GM23338 (cell line): ENCODE data around the gene COL6A3. TPM values are rescaled to one million over a fixed set of nuclear protein-coding genes. Genes with fewer than 3 reads are reported as not detected.

Source experiments
- ATAC-seq: fragments of 200-7000 bp; cut with Tn5 transposase; 3 replicates; pipeline ENCODE4 v1.9.1; 2020
- DNase-seq: peaks from one replicate; pipeline ENCODE4 v3.0.0-alpha.2; 2015; ENCODE audit warnings: low spot score
- H2AFZ ChIP-seq: fragments of 200-600 bp; sonication (generic); 2 replicates; pipeline ENCODE4 v1.8.0; 2016; ENCODE audit warnings: antibody characterized with exemption, mild to moderate bottlenecking, moderate library complexity
- H3F3A ChIP-seq: fragments of 200-600 bp; sonication (generic); replicated peaks from 2 replicates; pipeline ENCODE4 v1.8.0; 2017; ENCODE audit warnings: antibody characterized with exemption, mixed run types, low read depth
- H3K27ac ChIP-seq: fragments of 200-600 bp; sonication (generic); 2 replicates; pipeline ENCODE4 v1.6.1; 2016; ENCODE audit warnings: low read depth
- H3K27me3 ChIP-seq: fragments of 200-600 bp; sonication (generic); 2 replicates; pipeline ENCODE4 v1.8.0; 2016; ENCODE audit warnings: mild to moderate bottlenecking, mixed run types, moderate library complexity; ENCODE audit not compliant: insufficient read depth
- H3K36me3 ChIP-seq: fragments of 200-600 bp; sonication (generic); 2 replicates; pipeline ENCODE4 v1.8.0; 2016; ENCODE audit warnings: mild to moderate bottlenecking; ENCODE audit not compliant: insufficient read depth
- H3K4me1 ChIP-seq: fragments of 200-600 bp; sonication (generic); 2 replicates; pipeline ENCODE4 v1.8.0; 2016; ENCODE audit warnings: mild to moderate bottlenecking, moderate library complexity; ENCODE audit not compliant: insufficient read depth
- H3K4me2 ChIP-seq: fragments of 200-600 bp; sonication (generic); 2 replicates; pipeline ENCODE4 v1.7.1; 2017; ENCODE audit warnings: mixed run types
- H3K4me3 ChIP-seq: fragments of 200-600 bp; sonication (generic); 2 replicates; pipeline ENCODE4 v1.6.1; 2016; ENCODE audit warnings: mixed run types
- H3K79me2 ChIP-seq: fragments of 200-600 bp; sonication (generic); replicated peaks from 2 replicates; pipeline ENCODE4 v1.8.0; 2017; ENCODE audit warnings: mild to moderate bottlenecking; ENCODE audit not compliant: insufficient read depth
- H3K9me2 ChIP-seq: fragments of 200-600 bp; sonication (generic); 2 replicates; pipeline ENCODE4 v1.8.0; 2017; ENCODE audit not compliant: insufficient read depth
- H4K20me1 ChIP-seq: fragments of 200-600 bp; sonication (generic); replicated peaks from 2 replicates; pipeline ENCODE4 v1.8.0; 2017; ENCODE audit warnings: mild to moderate bottlenecking; ENCODE audit not compliant: insufficient read depth
- H3K27ac Mint-ChIP-seq: 2 replicates; pipeline ENCODE4 v1.8.0; 2020; ENCODE audit warnings: inconsistent platforms, mild to moderate bottlenecking, moderate library complexity, mixed read lengths
- H3K27me3 Mint-ChIP-seq: 3 replicates; pipeline ENCODE4 v1.8.0; 2022; ENCODE audit warnings: low read depth, mild to moderate bottlenecking, moderate library complexity, mixed read lengths, inconsistent platforms; ENCODE audit not compliant: insufficient read depth, poor library complexity
- H3K36me3 Mint-ChIP-seq: 3 replicates; pipeline ENCODE4 v1.8.0; 2021; ENCODE audit warnings: low read depth, mild to moderate bottlenecking, inconsistent platforms, moderate library complexity, mixed read lengths
- H3K4me1 Mint-ChIP-seq: 3 replicates; pipeline ENCODE4 v1.8.0; 2020; ENCODE audit warnings: mild to moderate bottlenecking, inconsistent platforms, mixed read lengths
- H3K4me3 Mint-ChIP-seq: 3 replicates; pipeline ENCODE4 v1.8.0; 2021; ENCODE audit warnings: moderate library complexity, mild to moderate bottlenecking, inconsistent platforms, mixed read lengths
- H3K9me3 Mint-ChIP-seq: 3 replicates; pipeline ENCODE4 v1.8.0; 2020; ENCODE audit warnings: moderate library complexity, mild to moderate bottlenecking, inconsistent platforms, mixed read lengths
- CREB1 ChIP-seq: fragments of 250-450 bp; sonication (Bioruptor Pico); IDR thresholded peaks from 2 replicates; pipeline ENCODE4 v1.5.0; 2020; ENCODE audit warnings: low read depth, mild to moderate bottlenecking, moderate library complexity
- CTCF ChIP-seq, 2 experiments: fragments of 200-600 bp in 1 of 2; sonication (generic) in 1 of 2; conservative IDR thresholded peaks; 2 replicates each; pipeline versions ENCODE4 v1.5.1 to v1.6.1; 2016 to 2017; ENCODE audit warnings: antibody characterized with exemption in 2 of 2, low read depth in 2 of 2, mild to moderate bottlenecking in 2 of 2, moderate library complexity in 1 of 2
- EZH2 ChIP-seq: fragments of 200-600 bp; sonication (generic); IDR thresholded peaks from one replicate; pipeline ENCODE4 v1.8.0; 2017; ENCODE audit warnings: antibody characterized with exemption, mild to moderate bottlenecking, low read depth; ENCODE audit not compliant: unreplicated experiment
- EZH2phosphoT487 ChIP-seq: fragments of 200-600 bp; sonication (generic); IDR thresholded peaks from one replicate; pipeline ENCODE4 v1.8.1; 2018; ENCODE audit warnings: antibody characterized with exemption; ENCODE audit not compliant: unreplicated experiment
- JUNB ChIP-seq: IDR thresholded peaks from one replicate; pipeline ENCODE4 v1.6.1; 2016; ENCODE audit warnings: antibody characterized with exemption; ENCODE audit not compliant: unreplicated experiment
- POLR2AphosphoS5 ChIP-seq: IDR thresholded peaks from 2 replicates; pipeline ENCODE4 v1.6.1; 2016; ENCODE audit warnings: antibody characterized with exemption, low read depth
- REST ChIP-seq: IDR thresholded peaks from one replicate; pipeline ENCODE4 v1.6.1; 2018; ENCODE audit warnings: antibody characterized with exemption; ENCODE audit not compliant: unreplicated experiment
- STAT1 ChIP-seq: IDR thresholded peaks from one replicate; pipeline ENCODE4 v1.6.1; 2016; ENCODE audit warnings: antibody characterized with exemption; ENCODE audit not compliant: unreplicated experiment
- ZNF114 ChIP-seq: fragments of 250-450 bp; sonication (Bioruptor Pico); IDR thresholded peaks from 2 replicates; pipeline ENCODE4 v1.5.0; 2020; ENCODE audit warnings: mild to moderate bottlenecking, moderate library complexity
- ZNF331 ChIP-seq: fragments of 250-450 bp; sonication (Bioruptor Pico); IDR thresholded peaks from 2 replicates; pipeline ENCODE4 v1.5.0; 2020; ENCODE audit warnings: low read depth, mild to moderate bottlenecking, moderate library complexity
- polyA plus RNA-seq: library from polyadenylated mRNA; unstranded; fragments of >200 nt; fragmentation: Nextera tagmentation; extraction: Ambion mirVana; gene quantifications from 2 replicates; pipeline ENCODE4 v1.2.1, GENCODE V29; 2016
- total RNA-seq: library from RNA; depleted of rRNA; stranded (reverse); fragments of >200 nt; shearing (Covaris generic); gene quantifications from 2 replicates; pipeline ENCODE4 v1.2.3, GENCODE V29; 2014
- TF ChIP-seq, protein P1 (sequence below): IDR thresholded peaks from 2 replicates; pipeline ENCODE4 v1.6.1; 2016; ENCODE audit warnings: antibody characterized with exemption

Gene COL6A3
- total and polyA plus RNA-seq, 2 experiments from 2014 or later = 1.2 to 7.3 TPM

DNA sequence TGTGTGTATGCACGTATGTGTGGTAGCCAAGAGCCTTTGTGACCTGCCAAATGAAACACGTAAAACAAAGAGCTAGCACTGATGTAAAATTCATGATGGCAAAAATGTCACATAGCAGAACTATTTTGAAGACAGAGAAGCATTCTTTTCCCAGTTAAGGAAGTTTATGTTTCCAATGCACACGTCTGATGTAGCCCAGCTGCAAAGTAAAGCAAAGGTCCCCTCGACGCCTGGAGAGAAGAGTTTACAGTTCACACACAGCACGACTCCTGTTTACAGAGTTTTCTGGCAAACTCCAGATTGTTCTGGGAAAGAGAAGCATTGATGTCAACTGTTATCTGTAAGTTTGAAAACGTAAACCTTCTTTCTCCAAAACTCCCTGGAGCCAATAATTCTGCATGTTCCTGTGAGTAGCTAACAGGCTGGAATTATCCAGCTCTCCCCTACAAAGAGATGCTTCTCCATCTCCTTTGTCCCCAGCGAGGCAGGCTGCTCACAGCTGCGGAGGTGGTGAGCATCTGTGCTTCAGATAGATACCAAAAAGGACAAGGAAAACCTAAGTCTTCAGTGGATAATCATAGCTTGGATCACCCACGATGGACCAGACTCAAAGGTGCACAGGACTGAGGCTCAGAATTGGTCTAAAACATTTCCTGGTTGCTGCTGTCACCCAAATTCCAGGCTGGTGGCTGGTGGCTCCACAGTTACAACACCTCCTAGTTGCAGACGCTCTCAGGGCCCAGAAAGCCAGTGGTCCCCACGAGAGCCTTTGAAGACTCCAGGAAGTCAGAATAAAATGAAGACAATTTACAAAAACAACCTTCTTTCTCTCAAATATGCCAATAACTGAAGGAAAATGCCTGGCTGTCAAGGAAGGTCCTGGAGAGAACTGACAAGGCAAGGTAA lies 87.4 kb downstream of the COL6A3 start:
- Histone ChIP-seq H4K20me1 (no peaks in the 10 kb centered on the region), H3K9me2 (0 out of 2 replicates have a peak, but pooled peaks cover 3% of the 10 kb centered on the region), H3K4me2 (no peak overlapping the region), H3F3A (no peaks in the 10 kb centered on the region), H2AFZ (no peak overlapping the region), H3K36me3 (no peaks in the 10 kb centered on the region), H3K27me3 (no peaks in the 10 kb centered on the region), H3K27ac (no peak overlapping the region), H3K4me1 (peaks cover 6% of the 10 kb centered on the region), H3K79me2 (no peaks in the 10 kb centered on the region), H3K4me3 (no peak overlapping the region)
- no peaks in the 10 kb centered on the region for H3K9me3 Mint-ChIP-seq
- H3K36me3 Mint-ChIP-seq = no peaks in the 10 kb centered on the region
- H3K4me3 Mint-ChIP-seq = no peak overlapping the region
- DNase-seq = no peak
- H3K27me3 Mint-ChIP-seq = peaks cover 2% of the 10 kb centered on the region
- H3K27ac Mint-ChIP-seq = no peak overlapping the region
- peaks cover 11% of the 10 kb centered on the region for H3K4me1 Mint-ChIP-seq
- TF ChIP-seq ZNF331 (CRISPR knock-in tag) = no peak
- no peak for TF ChIP-seq POLR2AphosphoS5
- TF ChIP-seq, protein P1, sequence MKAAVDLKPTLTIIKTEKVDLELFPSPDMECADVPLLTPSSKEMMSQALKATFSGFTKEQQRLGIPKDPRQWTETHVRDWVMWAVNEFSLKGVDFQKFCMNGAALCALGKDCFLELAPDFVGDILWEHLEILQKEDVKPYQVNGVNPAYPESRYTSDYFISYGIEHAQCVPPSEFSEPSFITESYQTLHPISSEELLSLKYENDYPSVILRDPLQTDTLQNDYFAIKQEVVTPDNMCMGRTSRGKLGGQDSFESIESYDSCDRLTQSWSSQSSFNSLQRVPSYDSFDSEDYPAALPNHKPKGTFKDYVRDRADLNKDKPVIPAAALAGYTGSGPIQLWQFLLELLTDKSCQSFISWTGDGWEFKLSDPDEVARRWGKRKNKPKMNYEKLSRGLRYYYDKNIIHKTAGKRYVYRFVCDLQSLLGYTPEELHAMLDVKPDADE = no peak
- no peak for TF ChIP-seq EZH2phosphoT487
- no peak for TF ChIP-seq JUNB
- no peak for TF ChIP-seq REST
- no peak for TF ChIP-seq CREB1 (CRISPR knock-in tag)
- no peak for TF ChIP-seq STAT1
- ATAC-seq = no peak

DNA sequence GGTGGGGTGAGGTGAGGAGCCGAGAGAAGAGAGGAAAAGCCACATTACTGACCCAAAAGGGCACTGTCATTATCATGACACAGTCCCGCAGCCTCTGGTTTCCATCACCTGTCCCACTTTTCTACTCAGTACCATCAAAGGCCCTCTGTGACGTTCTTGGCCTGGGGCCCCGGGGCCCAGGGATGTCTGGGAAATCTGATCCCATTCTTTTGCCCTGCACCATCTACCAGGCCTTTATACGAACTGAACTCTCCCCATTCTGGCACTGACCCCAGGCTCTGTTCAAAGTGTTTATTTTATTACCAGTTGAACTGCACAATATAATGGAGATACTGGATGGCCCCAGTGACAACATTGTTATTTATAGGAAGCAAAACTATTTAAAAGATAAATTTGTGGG lies 89.1 kb downstream of the COL6A3 start:
- Histone ChIP-seq H4K20me1 (no peaks in the 10 kb centered on the region), H3K27ac (no peak overlapping the region), H3K4me3 (no peak overlapping the region), H3F3A (no peaks in the 10 kb centered on the region), H3K4me1 (no peaks in the 10 kb centered on the region), H3K27me3 (no peaks in the 10 kb centered on the region), H3K79me2 (no peaks in the 10 kb centered on the region), H3K36me3 (no peaks in the 10 kb centered on the region), H3K9me2 (peaks cover 7% of the 10 kb centered on the region), H2AFZ (no peak overlapping the region), H3K4me2 (no peak overlapping the region)
- no peak for DNase-seq
- Mint-ChIP-seq H3K27ac (no peak overlapping the region), H3K4me1 (peaks cover 2% of the 10 kb centered on the region; the same call in 1 of the 3 replicates), H3K9me3 (no peaks in the 10 kb centered on the region), H3K36me3 (no peaks in the 10 kb centered on the region), H3K27me3 (peaks cover 2% of the 10 kb centered on the region), H3K4me3 (no peak overlapping the region)
- ATAC-seq = no peak
- TF ChIP-seq, protein P1 = no peak
- no peak for TF ChIP-seq ZNF114
- no peak for TF ChIP-seq EZH2phosphoT487
- TF ChIP-seq CTCF (conservative IDR thresholded peaks at IDR 0.05; ENCODE audit: low read depth in 2 of 2) = no peak
- TF ChIP-seq POLR2AphosphoS5 = no peak
- no peak for TF ChIP-seq EZH2
- no peak for TF ChIP-seq STAT1
